Suppressor macrophage treated with lipopolysaccharide for 4 hours (primary cell): ENCODE results near the gene FRMPD3.

ENCODE experiments used
- DNase-seq: peaks from one replicate; pipeline ENCODE4 v3.0.0-alpha.2; 2020

Gene FRMPD3

DNA sequence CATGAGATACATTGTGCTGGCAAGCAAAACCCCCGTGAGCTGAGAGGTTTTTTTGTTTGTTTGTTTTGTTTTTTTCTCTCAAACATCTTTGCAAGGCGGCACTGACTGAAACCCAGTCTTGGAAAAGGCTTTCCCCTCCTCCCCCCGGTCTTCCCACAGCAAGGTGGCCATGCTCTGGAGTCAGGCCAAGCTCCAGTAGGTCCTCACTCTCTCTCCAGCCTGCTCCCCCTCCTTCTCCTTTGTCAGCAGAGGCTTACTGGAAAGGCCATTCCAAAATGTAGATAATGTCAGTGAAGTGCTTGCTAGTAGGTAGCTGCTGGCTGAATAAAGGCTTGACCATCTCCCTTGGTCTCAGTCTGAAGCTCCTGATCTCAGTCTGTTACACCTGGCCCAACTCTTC, 32.6 kb downstream of the FRMPD3 start:
- DNase-seq: no peak

DNA sequence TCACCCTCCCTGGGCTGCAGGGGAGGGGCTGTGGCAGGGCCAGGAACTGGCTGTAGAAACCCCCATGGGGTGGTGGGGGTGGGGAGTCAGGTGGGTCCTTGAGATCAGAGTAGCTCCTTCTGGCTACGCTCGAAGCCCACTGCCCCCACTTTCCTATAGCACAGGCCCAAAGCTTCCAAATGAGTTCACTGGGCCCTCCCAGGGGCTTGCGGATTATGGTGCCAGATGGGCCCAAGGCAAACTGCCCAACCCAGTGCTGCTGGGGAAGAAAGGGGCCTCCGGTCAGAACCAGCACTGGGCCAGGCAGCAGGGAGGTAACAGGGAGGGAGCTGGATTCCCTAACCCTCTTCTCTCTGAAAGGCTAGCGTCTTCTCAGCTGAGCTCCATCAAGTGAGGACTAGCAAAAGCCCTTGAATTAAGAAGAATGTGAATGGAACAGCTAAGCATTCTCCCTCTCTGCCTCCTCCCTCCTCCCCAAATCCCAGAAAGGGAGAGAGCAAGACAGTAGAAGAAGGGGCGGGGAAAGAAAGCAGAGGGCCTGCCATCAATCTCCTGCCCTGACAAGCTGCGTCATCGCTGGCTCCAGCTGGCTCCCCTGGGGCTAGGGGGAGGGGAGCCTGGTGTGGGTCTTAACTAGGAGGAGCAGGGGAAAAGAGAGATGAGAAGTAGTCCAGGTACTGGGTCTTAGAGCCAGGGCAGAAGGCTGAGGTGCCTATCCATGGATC, 34.7 kb downstream of the FRMPD3 start:
- no peak for DNase-seq

GRCh38 chrX:107485013-107485412, 35.6 kb downstream of the FRMPD3 start:
- no peak for DNase-seq

DNA sequence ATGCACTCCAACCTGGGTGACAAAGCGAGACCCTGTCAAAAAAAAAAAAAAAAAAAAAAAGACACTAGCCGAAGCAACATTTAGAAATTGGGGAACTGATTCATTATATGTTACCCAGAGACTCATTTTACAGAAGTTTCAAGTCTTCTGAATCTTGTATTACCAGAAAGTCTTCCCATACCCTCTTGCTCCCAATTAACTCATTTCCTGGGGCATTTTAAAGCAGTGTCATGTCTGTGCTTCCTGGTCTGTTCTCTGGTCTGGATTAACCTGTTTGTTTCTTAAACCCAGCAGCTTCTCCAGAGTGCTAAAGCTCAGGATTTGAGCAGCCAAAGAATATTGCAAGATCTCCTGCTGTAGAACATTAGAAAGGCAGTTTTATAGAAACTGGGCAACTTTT, 43.7 kb downstream of the FRMPD3 start:
- no peak for DNase-seq

DNA sequence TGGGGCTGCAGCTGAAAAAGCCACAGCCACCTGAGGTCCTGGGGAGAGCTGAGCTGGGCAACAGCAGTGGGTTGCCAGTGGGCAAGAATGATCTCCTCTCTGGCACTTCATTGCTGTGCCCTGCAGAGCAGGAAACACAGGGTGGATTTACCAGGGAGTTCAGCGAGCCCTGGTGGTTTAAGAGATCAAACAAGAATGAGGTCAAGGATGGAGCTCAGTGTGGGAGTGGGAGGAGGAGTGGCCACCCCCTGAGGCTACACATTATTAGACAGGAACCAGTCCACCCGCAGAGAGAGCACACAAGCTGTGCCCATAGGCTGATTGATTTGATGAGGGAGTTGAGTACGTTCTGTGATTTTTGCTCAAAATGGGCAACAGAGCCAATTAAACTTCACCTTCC, 47.3 kb downstream of the FRMPD3 start:
- DNase-seq: no peak
